A673 (cell line): ENCODE data around the gene TM4SF5. TPM values are rescaled to one million over a fixed set of nuclear protein-coding genes. Genes with fewer than 3 reads are reported as not detected.

Experiments used
- BruUV-seq: library from RNA; stranded (reverse); fragments of 400-500 nt; replicated peaks from 2 replicates; lab custom pipeline; 2021; lab: Mats Ljungman, UMichigan
- CTCF ChIA-PET: fragments of 300-600 bp; sonication (Branson Sonifier 250); formaldehyde crosslinking; loops from one replicate; lab custom pipeline; 2022; ENCODE audit warnings: antibody characterized with exemption; lab: Charles Lee
- POLR2A ChIA-PET: fragments of 300-600 bp; sonication (Branson Sonifier 250); formaldehyde crosslinking; loops from one replicate; lab custom pipeline; 2022; ENCODE audit warnings: antibody characterized with exemption; ENCODE audit not compliant: low non-redundant PET; lab: Charles Lee
- DNase-seq: peaks from one replicate; pipeline ENCODE4 v3.0.0-alpha.2; 2015; ENCODE audit warnings: low spot score
- H3K27ac ChIP-seq: fragments of 200-600 bp; sonication (generic); 2 replicates; pipeline ENCODE4 v1.5.1; 2016; ENCODE audit warnings: mixed run types, low read depth, mild to moderate bottlenecking, mixed read lengths, antibody characterized with exemption, low read length; ENCODE audit not compliant: poor library complexity, severe bottlenecking
- H3K27me3 ChIP-seq: fragments of 200-600 bp; sonication (generic); replicated peaks from 2 replicates; pipeline ENCODE4 v1.6.1; 2017; ENCODE audit warnings: mixed run types, low read depth, mild to moderate bottlenecking, mixed read lengths, antibody characterized with exemption, low read length; ENCODE audit not compliant: insufficient read depth, poor library complexity
- H3K36me3 ChIP-seq: fragments of 200-600 bp; sonication (generic); 2 replicates; pipeline ENCODE4 v1.6.1; 2016; ENCODE audit warnings: mixed run types, mild to moderate bottlenecking, mixed read lengths, antibody characterized with exemption, low read length; ENCODE audit not compliant: insufficient read depth, poor library complexity, severe bottlenecking
- H3K4me1 ChIP-seq: fragments of 200-600 bp; sonication (generic); 2 replicates; pipeline ENCODE4 v1.6.1; 2017; ENCODE audit warnings: mixed run types, mild to moderate bottlenecking, mixed read lengths, antibody characterized with exemption, low read length; ENCODE audit not compliant: insufficient read depth, poor library complexity, severe bottlenecking
- H3K4me3 ChIP-seq: fragments of 200-600 bp; sonication (generic); 2 replicates; pipeline ENCODE4 v1.5.1; 2016; ENCODE audit warnings: low read depth, mixed run types, mild to moderate bottlenecking, mixed read lengths, low read length; ENCODE audit not compliant: poor library complexity, severe bottlenecking
- H3K9me3 ChIP-seq: fragments of 200-600 bp; sonication (generic); 2 replicates; pipeline ENCODE4 v1.6.1; 2016; ENCODE audit warnings: mixed run types, low read depth, mild to moderate bottlenecking, mixed read lengths, antibody characterized with exemption, low read length; ENCODE audit not compliant: poor library complexity, severe bottlenecking
- EZH2 ChIP-seq: fragments of 200-600 bp; sonication (generic); IDR thresholded peaks from 2 replicates; pipeline ENCODE4 v1.6.1; 2017; ENCODE audit warnings: borderline replicate concordance, low read depth, mild to moderate bottlenecking, mixed read lengths, antibody characterized with exemption, low read length; ENCODE audit not compliant: poor library complexity, severe bottlenecking
- intact Hi-C: fragments of 100-400 bp; cut with micrococcal nuclease; formaldehyde crosslinking; loops from one replicate; pipeline ENCODE4 v1.10.0; 2022; ENCODE audit not compliant: unreplicated experiment
- total RNA-seq: library from RNA; stranded (reverse); gene quantifications from 2 replicates; pipeline ENCODE4 v1.2.3, GENCODE V29; 2021
- TF ChIP-seq, protein P1 (sequence below): fragments of 300-800, 200-600 bp; sonication (generic); conservative IDR thresholded peaks from 2 replicates; pipeline ENCODE4 v1.5.1; 2017; ENCODE audit warnings: low read depth, mild to moderate bottlenecking, antibody characterized with exemption, low read length, moderate library complexity, mixed read lengths

TM4SF5 gene
- total RNA-seq, 1 experiment from 2014 or later, result not detected

DNA sequence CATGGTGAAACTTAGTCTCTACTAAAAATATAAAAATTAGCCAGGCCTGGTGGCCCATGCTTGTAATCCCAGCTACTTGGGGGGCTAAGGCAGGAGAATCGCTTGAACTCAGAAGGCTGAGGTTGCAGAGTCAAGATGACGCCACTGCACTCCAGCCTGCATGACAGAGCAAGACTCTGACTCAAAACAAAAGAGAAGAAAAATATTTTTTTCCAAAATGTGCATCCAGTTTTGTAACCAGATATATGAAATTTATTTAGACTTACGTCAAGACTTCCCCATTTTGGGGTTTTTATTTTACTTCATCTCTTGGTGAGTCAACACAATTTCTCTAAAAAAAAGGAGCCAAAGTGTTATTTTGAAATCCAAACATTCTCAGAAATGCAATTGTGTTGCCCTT is 5.5 kb upstream of the TM4SF5 start:
- TF ChIP-seq, protein P1, sequence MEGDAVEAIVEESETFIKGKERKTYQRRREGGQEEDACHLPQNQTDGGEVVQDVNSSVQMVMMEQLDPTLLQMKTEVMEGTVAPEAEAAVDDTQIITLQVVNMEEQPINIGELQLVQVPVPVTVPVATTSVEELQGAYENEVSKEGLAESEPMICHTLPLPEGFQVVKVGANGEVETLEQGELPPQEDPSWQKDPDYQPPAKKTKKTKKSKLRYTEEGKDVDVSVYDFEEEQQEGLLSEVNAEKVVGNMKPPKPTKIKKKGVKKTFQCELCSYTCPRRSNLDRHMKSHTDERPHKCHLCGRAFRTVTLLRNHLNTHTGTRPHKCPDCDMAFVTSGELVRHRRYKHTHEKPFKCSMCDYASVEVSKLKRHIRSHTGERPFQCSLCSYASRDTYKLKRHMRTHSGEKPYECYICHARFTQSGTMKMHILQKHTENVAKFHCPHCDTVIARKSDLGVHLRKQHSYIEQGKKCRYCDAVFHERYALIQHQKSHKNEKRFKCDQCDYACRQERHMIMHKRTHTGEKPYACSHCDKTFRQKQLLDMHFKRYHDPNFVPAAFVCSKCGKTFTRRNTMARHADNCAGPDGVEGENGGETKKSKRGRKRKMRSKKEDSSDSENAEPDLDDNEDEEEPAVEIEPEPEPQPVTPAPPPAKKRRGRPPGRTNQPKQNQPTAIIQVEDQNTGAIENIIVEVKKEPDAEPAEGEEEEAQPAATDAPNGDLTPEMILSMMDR, result no peak
- TF ChIP-seq EZH2, result no peak
- H3K27me3 ChIP-seq, result no peaks in the 10 kb centered on the region
- ChIA-PET POLR2A (no interaction called here), CTCF (no interaction called here)
- BruUV-seq, result no TSS peak
- intact Hi-C loops, result no loop called here
- no peaks in the 10 kb centered on the region for H3K9me3 ChIP-seq
- H3K4me1 ChIP-seq, result no peaks in the 10 kb centered on the region
- H3K27ac ChIP-seq, result no peak overlapping the region
- no peak for DNase-seq
- H3K36me3 ChIP-seq, result no peaks in the 10 kb centered on the region
- no peak overlapping the region for H3K4me3 ChIP-seq

DNA sequence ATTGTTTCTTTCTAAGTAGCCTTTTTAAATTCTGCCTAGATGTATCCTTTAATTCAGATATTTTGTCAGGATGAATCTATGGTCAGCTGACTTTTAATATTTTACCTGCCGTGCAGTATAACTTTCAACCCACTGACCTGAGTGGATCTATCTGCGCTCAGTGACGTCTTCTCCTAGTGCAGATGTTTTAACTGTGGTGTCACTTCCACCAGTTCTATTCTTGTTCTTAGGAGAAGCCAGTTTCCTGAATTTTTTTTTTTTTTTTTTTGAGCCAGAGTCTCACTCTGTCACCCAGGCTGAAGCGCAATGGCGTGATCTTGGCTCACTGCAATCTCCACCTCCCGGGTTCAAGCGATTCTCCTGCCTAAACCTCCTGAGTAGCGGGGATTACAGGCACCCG is 5.0 kb upstream of the TM4SF5 start:
- CTCF ChIA-PET, result no interaction called here
- Histone ChIP-seq H3K4me3 (no peak overlapping the region), H3K9me3 (no peaks in the 10 kb centered on the region), H3K27me3 (no peaks in the 10 kb centered on the region), H3K36me3 (no peaks in the 10 kb centered on the region), H3K27ac (no peak overlapping the region), H3K4me1 (no peaks in the 10 kb centered on the region)
- TF ChIP-seq EZH2, result no peak
- TF ChIP-seq, protein P1, result no peak
- no TSS peak for BruUV-seq
- DNase-seq, result no peak
- POLR2A ChIA-PET, result no interaction called here
- intact Hi-C loops, result no loop called here

DNA sequence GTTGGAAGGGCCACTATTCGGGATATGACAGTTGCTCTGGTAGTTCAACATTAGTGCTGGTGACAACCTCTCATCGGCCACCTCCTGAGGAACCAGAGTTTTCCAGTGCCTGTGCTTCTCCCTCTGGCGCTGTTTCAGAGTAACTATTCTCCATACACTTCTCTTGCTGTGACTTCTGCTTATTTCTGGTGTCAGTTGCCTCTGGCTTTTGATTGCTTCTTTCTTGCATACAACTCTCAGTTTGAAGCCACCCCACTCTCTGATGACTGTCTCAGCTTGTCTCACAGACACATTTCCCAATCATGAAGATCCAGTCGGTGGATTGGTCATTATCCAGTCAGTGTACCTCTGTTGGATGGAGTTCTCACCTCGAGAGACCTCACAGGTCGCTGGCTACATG is 3.4 kb upstream of the TM4SF5 start:
- ChIA-PET CTCF (no interaction called here), POLR2A (no interaction called here)
- no peaks in the 10 kb centered on the region for H3K4me1 ChIP-seq
- H3K27ac ChIP-seq, result no peak overlapping the region
- no peaks in the 10 kb centered on the region for H3K9me3 ChIP-seq
- intact Hi-C loops, result no loop called here
- BruUV-seq, result no TSS peak
- no peaks in the 10 kb centered on the region for H3K36me3 ChIP-seq
- TF ChIP-seq EZH2, result no peak
- TF ChIP-seq, protein P1, result no peak
- DNase-seq, result no peak
- no peak overlapping the region for H3K4me3 ChIP-seq
- no peaks in the 10 kb centered on the region for H3K27me3 ChIP-seq
